Measurements from ENCODE around the gene TIGD7. TPM values are rescaled to one million over a fixed set of nuclear protein-coding genes. Genes with fewer than 3 reads are reported as not detected.

TIGD7 gene
- total and polyA plus RNA-seq, 2 of the 13 experiments (the other 11 are each of a cell fraction or from before 2014, with no cell fraction given): not detected

- TF ChIP-seq ZNF724P (CRISPR knock-in tag; IDR thresholded peaks at IDR 0.05; ENCODE audit: borderline replicate concordance) (no peak), ISX (CRISPR knock-in tag; conservative IDR thresholded peaks at IDR 0.05) (peak; percentile 80; the same call in 1 of the 2 replicates), MAF1 (CRISPR knock-in tag; IDR thresholded peaks at IDR 0.05; ENCODE audit: borderline replicate concordance) (no peak), ARNT2 (CRISPR knock-in tag; IDR thresholded peaks at IDR 0.05; ENCODE audit: low read depth) (peak; percentile 74; the same call in 1 of the 2 replicates), ZBTB49 (CRISPR knock-in tag; IDR thresholded peaks at IDR 0.05; ENCODE audit: borderline replicate concordance) (no peak), ZNF224 (CRISPR knock-in tag; IDR thresholded peaks at IDR 0.05) (peak; percentile 30; the same call in 1 of the 2 replicates), ZNF20 (CRISPR knock-in tag; IDR thresholded peaks at IDR 0.05) (peak; percentile 75; the same call in 1 of the 2 replicates), ZBTB3 (CRISPR knock-in tag; IDR thresholded peaks at IDR 0.05; ENCODE audit: borderline replicate concordance, low read depth) (peak; percentile 71), NFAT5 (CRISPR knock-in tag; IDR thresholded peaks at IDR 0.05) (no peak), RARA (CRISPR knock-in tag; IDR thresholded peaks at IDR 0.05) (peak; percentile 46; the same call in 1 of the 2 replicates), TFE3 (CRISPR knock-in tag; IDR thresholded peaks at IDR 0.05) (peak; percentile 71), NFYB (CRISPR knock-in tag; IDR thresholded peaks at IDR 0.05) (peak; percentile 87), ZNF709 (CRISPR knock-in tag; IDR thresholded peaks at IDR 0.05) (no peak), ZNF552 (CRISPR knock-in tag; IDR thresholded peaks at IDR 0.05; ENCODE audit: borderline replicate concordance) (no peak), XBP1 (CRISPR knock-in tag; IDR thresholded peaks at IDR 0.05) (peak; percentile 63; the same call in 1 of the 2 replicates), HMG20B (CRISPR knock-in tag; conservative IDR thresholded peaks at IDR 0.05) (0 out of 2 replicates have a peak, but pooled peaks have one; percentile 36), HOXA5 (CRISPR knock-in tag; IDR thresholded peaks at IDR 0.05) (peak; percentile 16), BCL6 (CRISPR knock-in tag; IDR thresholded peaks at IDR 0.05) (no peak; the same call in 1 of the 2 replicates), MYNN (CRISPR knock-in tag; IDR thresholded peaks at IDR 0.05; ENCODE audit: low read depth) (no peak; the same call in 1 of the 2 replicates), SNAPC5 (CRISPR knock-in tag; IDR thresholded peaks at IDR 0.05; ENCODE audit: borderline replicate concordance) (no peak), PHF8 (CRISPR knock-in tag; IDR thresholded peaks at IDR 0.05) (peak; percentile 81)
Measured at GRCh38 chr16:3282730-3283542, 22.3 kb downstream of the TIGD7 start, which contains the start of gene ZNF263 (continued).

Data from HepG2 (cell line).